HG02981 (cell line): ENCODE measurements around the gene MAPK6.
A peak's percentile ranks its signal among the peaks of the same experiment; 100 is the strongest.

Source experiments
- ATAC-seq: cut with Tn5 transposase; IDR thresholded peaks from one replicate; pipeline ENCODE4 v1.9.1; 2021; ENCODE audit warnings: mild to moderate bottlenecking, moderate library complexity; ENCODE audit not compliant: unreplicated experiment

Gene MAPK6

GRCh38 chr15:52102463-52102862 is 83.4 kb downstream of the MAPK6 start:
- no peak for ATAC-seq

- ATAC-seq = peak; percentile 64
Measured at GRCh38 chr15:52103217-52104207, 84.5 kb downstream of the MAPK6 start.

- peak; percentile 30 for ATAC-seq
Measured at GRCh38 chr15:52104532-52105004, 85.5 kb downstream of the MAPK6 start.

GRCh38 chr15:52105846-52106245 is 86.8 kb downstream of the MAPK6 start:
- ATAC-seq = no peak

- ATAC-seq = no peak
Measured at GRCh38 chr15:52106641-52107040, 87.6 kb downstream of the MAPK6 start.

GRCh38 chr15:52107238-52107637 is 88.2 kb downstream of the MAPK6 start:
- ATAC-seq = no peak

- peak; percentile 52 for ATAC-seq
Measured at GRCh38 chr15:52109559-52110451, 90.8 kb downstream of the MAPK6 start.

- no peak for ATAC-seq
Measured at GRCh38 chr15:52111517-52112202, 92.6 kb downstream of the MAPK6 start.

GRCh38 chr15:52112203-52112750 is 93.3 kb downstream of the MAPK6 start:
- ATAC-seq = no peak

GRCh38 chr15:52113235-52113634 is 94.2 kb downstream of the MAPK6 start:
- ATAC-seq = no peak

- ATAC-seq = no peak
Measured at GRCh38 chr15:52113708-52114107, 94.7 kb downstream of the MAPK6 start.

- ATAC-seq = no peak
Measured at GRCh38 chr15:52114261-52115055, 95.4 kb downstream of the MAPK6 start.

- no peak for ATAC-seq
Measured at GRCh38 chr15:52115598-52116427, 96.8 kb downstream of the MAPK6 start.
